Endodermal cell (in vitro differentiated cells): Measurements from ENCODE around the gene KTI12. TPM values are rescaled to one million over a fixed set of nuclear protein-coding genes. Genes with fewer than 3 reads are reported as not detected.

Experiments used
- DNase-seq: peaks from one replicate; pipeline ENCODE4 v3.0.0-alpha.2; 2017
- H3K27ac ChIP-seq: 2 replicates; pipeline ENCODE4 v1.5.1; 2013; ENCODE audit warnings: mild to moderate bottlenecking, low read depth, low read length, moderate library complexity
- H3K27me3 ChIP-seq: 2 replicates; pipeline ENCODE4 v1.6.1; 2013; ENCODE audit warnings: mild to moderate bottlenecking, low read length, moderate library complexity; ENCODE audit not compliant: insufficient read depth, control insufficient read depth, poor library complexity, severe bottlenecking
- H3K36me3 ChIP-seq: 2 replicates; pipeline ENCODE4 v1.7.0; 2013; ENCODE audit warnings: mild to moderate bottlenecking, low read length, moderate library complexity; ENCODE audit not compliant: control insufficient read depth, insufficient read depth
- H3K4me1 ChIP-seq: one replicate; pipeline ENCODE4 v1.7.0; 2013; ENCODE audit warnings: low read length; ENCODE audit not compliant: control insufficient read depth, insufficient read depth
- H3K4me3 ChIP-seq: 2 replicates; pipeline ENCODE4 v1.5.1; 2013; ENCODE audit warnings: mild to moderate bottlenecking, low read length, moderate library complexity
- H3K9ac ChIP-seq: 2 replicates; pipeline ENCODE4 v1.6.1; 2013; ENCODE audit warnings: mild to moderate bottlenecking, low read length, moderate library complexity; ENCODE audit not compliant: poor library complexity, severe bottlenecking; ENCODE audit errors: extremely low read depth
- H3K9me3 ChIP-seq: 2 replicates; pipeline ENCODE4 v1.6.1; 2013; ENCODE audit warnings: mild to moderate bottlenecking, low read length, moderate library complexity; ENCODE audit not compliant: control insufficient read depth
- H3K27ac Mint-ChIP-seq: 2 replicates; pipeline ENCODE4 v1.8.0; 2020; ENCODE audit warnings: mixed read lengths
- H3K27me3 Mint-ChIP-seq: 2 replicates; pipeline ENCODE4 v1.8.0; 2021; ENCODE audit warnings: mild to moderate bottlenecking, mixed read lengths; ENCODE audit not compliant: insufficient read depth
- H3K36me3 Mint-ChIP-seq: 2 replicates; pipeline ENCODE4 v1.8.0; 2020; ENCODE audit warnings: low read depth, mixed read lengths
- H3K4me1 Mint-ChIP-seq: 2 replicates; pipeline ENCODE4 v1.8.0; 2020; ENCODE audit warnings: mixed read lengths
- H3K4me3 Mint-ChIP-seq: 2 replicates; pipeline ENCODE4 v1.8.0; 2020; ENCODE audit warnings: mild to moderate bottlenecking, moderate library complexity, mixed read lengths
- H3K9me3 Mint-ChIP-seq: 2 replicates; pipeline ENCODE4 v1.8.0; 2020; ENCODE audit warnings: mild to moderate bottlenecking, mixed read lengths
- CTCF ChIP-seq: fragments of 200-600 bp; sonication (generic); conservative IDR thresholded peaks from 2 replicates; pipeline ENCODE4 v1.5.0; 2021; ENCODE audit warnings: antibody characterized with exemption, mild to moderate bottlenecking
- WGBS, 2 experiments: methylation state at CpG; one replicate each; pipeline versions ENCODE4 v1.1.5 to v1.1.7; 2013; ENCODE audit warnings: missing lambda C conversion rate in 2 of 2, mixed read lengths in 1 of 2; ENCODE audit not compliant: insufficient coverage in 1 of 2, insufficient read length in 1 of 2; 5-methylcytosine and 5-hydroxymethylcytosine counted together
- total RNA-seq, 2 donors: library from RNA; stranded (reverse); fragmentation: NEBNext Ultra II Directional in 1 of 2; extraction: Animal tissue kit (Norgen Biotek cat#: 25700) in 1 of 2; gene quantifications; 2 replicates in 1 of 2; 3 replicates in 1 of 2; pipeline ENCODE4 v1.2.1, GENCODE V29; 2021

Gene KTI12
- total RNA-seq, 2 donors from 2014 or later = 7.3 to 9.2 TPM

DNA sequence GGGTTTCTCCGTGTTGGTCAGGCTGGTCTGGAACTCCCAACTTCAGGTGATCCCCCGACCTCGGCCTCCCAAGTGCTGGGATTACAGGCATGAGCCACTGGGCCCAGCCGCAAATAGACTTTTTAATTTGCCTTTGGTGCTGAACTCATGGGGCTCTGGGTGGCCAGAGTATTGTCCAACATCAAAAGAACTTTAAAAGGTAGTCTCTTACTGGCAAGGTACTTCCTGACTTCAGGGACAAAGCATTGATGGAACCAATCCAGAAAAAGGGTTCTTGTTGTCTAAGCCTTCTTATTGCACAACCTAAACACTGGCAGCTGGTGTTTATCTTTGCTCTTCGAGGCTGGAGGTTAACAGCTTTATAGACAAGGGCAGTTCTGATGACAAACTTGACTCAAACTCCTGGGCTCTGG, 3.8 kb upstream of the KTI12 start:
- no peak overlapping the region for H3K4me3 ChIP-seq
- peaks cover 62% of the 10 kb centered on the region for H3K36me3 ChIP-seq
- no peaks in the 10 kb centered on the region for H3K9me3 ChIP-seq
- no peak overlapping the region for H3K9ac ChIP-seq
- no peak for TF ChIP-seq CTCF
- no peak overlapping the region for H3K27ac ChIP-seq
- H3K4me1 ChIP-seq = peaks cover 1% of the 10 kb centered on the region
- DNase-seq = no peak
- Mint-ChIP-seq H3K4me3 (no peak overlapping the region), H3K27ac (no peak overlapping the region), H3K9me3 (no peaks in the 10 kb centered on the region), H3K4me1 (peaks cover 5% of the 10 kb centered on the region), H3K27me3 (no peaks in the 10 kb centered on the region), H3K36me3 (peaks cover 38% of the 10 kb centered on the region)
- 88 to 96% methylated on average over 5 of the region's 5 CpGs for WGBS, 2 experiments
- no peaks in the 10 kb centered on the region for H3K27me3 ChIP-seq

DNA sequence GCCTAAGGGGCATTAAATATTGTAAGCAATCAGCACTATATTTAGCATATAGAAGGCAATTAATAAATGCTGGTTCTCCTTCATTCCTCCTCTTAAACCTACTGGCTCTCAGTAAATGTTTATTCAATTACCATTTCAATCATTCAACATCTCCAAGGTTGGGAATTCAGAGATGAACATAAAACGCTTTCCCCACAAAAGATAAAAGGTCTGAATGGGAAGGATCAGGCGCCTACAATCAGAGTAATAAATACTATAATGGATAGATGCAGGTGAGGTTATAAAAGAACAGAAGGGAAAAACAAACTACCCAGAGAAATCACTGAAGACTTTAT, 407 bp upstream of the KTI12 start:
- Mint-ChIP-seq H3K9me3 (no peaks in the 10 kb centered on the region), H3K27ac (peak overlapping the region; percentile 94), H3K4me3 (peak overlapping the region; percentile 92), H3K36me3 (peaks cover 34% of the 10 kb centered on the region), H3K4me1 (peaks cover 18% of the 10 kb centered on the region), H3K27me3 (no peaks in the 10 kb centered on the region)
- Histone ChIP-seq H3K9ac (peak overlapping the region; percentile 70), H3K4me3 (peak overlapping the region; percentile 94), H3K9me3 (no peaks in the 10 kb centered on the region), H3K4me1 (peaks cover 7% of the 10 kb centered on the region), H3K36me3 (peaks cover 43% of the 10 kb centered on the region), H3K27me3 (no peaks in the 10 kb centered on the region), H3K27ac (no peak overlapping the region)
- no peak for TF ChIP-seq CTCF
- WGBS, 2 experiments = 86 to 100% methylated on average over 1 to 2 of the region's 2 CpGs
- DNase-seq = no peak

- H3K27ac Mint-ChIP-seq = peak overlapping the region; percentile 94
- no peaks in the 10 kb centered on the region for H3K27me3 ChIP-seq
- H3K27ac ChIP-seq = no peak overlapping the region
- H3K4me3 Mint-ChIP-seq = peak overlapping the region; percentile 92
- H3K4me3 ChIP-seq = peak overlapping the region; percentile 94
- peaks cover 27% of the 10 kb centered on the region for H3K36me3 Mint-ChIP-seq
- no peak for TF ChIP-seq CTCF
- H3K27me3 Mint-ChIP-seq = no peaks in the 10 kb centered on the region
- peaks cover 30% of the 10 kb centered on the region for H3K36me3 ChIP-seq
- no peaks in the 10 kb centered on the region for H3K9me3 Mint-ChIP-seq
- H3K9ac ChIP-seq = peak overlapping the region; percentile 70
- H3K4me1 ChIP-seq = peaks cover 7% of the 10 kb centered on the region
- peak; percentile 74 for DNase-seq
- no peaks in the 10 kb centered on the region for H3K9me3 ChIP-seq
- WGBS, 2 experiments = 11 to 18% methylated on average over 12 to 24 of the region's 24 CpGs
- peaks cover 18% of the 10 kb centered on the region for H3K4me1 Mint-ChIP-seq
Observed at GRCh38 chr1:52032785-52033131, 852 bp downstream of the KTI12 start.
